ENCODE data around the gene PRKAG2.
"Not testable (repeated sequence)": the region's sequence is repeated elsewhere in the genome, so short reads cannot be mapped to it uniquely, and the experiment has no call there.

The PRKAG2 gene

GRCh38 chr7:151876899-151877777, at the start of gene PRKAG2:
TSS of gene PRKAG2 (minus strand) at chr7:151877115. CDS start at chr7:151876620, 495 bp downstream.
- no peak for DNase-seq

DNA sequence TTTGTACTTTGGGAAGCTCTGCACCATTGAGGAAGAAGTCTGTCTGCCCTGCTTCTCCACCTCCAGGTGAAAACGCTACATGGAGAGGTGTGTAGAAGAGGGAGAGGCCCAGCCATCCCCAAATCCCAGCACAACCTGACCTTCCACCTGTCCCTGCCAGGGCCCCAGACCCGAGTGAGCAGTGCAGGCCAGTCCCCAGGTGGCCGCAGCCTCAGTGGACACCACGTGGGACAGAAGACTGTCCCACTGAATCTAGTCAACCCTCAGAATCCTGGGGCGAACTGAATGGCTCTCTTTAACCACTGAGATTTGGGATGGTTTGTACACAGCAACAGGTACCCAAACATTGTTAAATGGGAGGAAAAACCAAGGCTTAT, 49.4 kb upstream of the PRKAG2 start:
- no peak for DNase-seq

GRCh38 chr7:151925446-151926335, 48.8 kb upstream of the PRKAG2 start:
- peak; percentile 78 for DNase-seq

GRCh38 chr7:151924508-151924907, 47.6 kb upstream of the PRKAG2 start:
- no peak for DNase-seq

DNA sequence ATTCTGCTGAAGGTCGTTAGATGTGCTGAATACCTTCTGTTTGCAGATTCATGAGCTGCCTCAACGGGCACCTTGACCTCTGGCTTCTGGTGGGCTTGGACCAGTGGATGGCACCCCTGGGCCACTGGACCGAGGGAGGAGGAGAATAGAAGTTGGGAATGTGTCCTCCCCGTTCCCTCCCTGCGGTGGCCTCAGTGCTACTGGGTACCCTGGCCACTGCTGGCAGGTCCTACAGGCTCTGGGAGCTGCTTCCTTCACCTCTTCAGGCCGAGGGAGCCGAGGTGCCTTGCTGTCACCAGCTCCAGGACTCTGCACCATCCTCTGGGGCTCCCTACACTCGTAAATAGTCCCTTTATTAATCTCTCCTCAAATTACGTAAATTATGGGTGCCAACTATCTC, 47.1 kb upstream of the PRKAG2 start:
- DNase-seq: no peak

GRCh38 chr7:151923097-151923876, 46.4 kb upstream of the PRKAG2 start:
- DNase-seq: peak; percentile 45

DNA sequence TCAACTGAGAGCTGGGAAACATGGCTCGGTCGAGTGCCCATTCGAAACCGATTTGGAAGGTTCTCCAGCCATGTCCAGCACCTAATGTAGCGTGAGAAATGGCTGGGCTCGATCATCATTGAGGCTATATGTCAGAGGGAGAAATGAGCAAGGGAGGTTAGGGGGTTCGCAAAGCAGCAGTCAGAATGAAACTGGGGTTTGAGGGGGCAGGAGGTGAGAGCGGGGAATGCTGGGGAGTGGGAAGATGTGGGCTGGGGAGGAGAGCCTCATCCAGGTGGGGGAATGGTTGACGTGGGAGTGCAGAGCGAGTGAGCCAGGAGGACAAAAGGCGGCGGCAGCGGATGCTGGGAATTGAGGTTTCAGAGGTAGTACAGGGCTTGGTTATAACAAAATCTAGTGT, 44.5 kb upstream of the PRKAG2 start:
- DNase-seq: no peak

GRCh38 chr7:151920488-151920887, 43.6 kb upstream of the PRKAG2 start:
- DNase-seq: no peak

- DNase-seq: no peak
Measured at GRCh38 chr7:151919595-151919994, 42.7 kb upstream of the PRKAG2 start.

DNA sequence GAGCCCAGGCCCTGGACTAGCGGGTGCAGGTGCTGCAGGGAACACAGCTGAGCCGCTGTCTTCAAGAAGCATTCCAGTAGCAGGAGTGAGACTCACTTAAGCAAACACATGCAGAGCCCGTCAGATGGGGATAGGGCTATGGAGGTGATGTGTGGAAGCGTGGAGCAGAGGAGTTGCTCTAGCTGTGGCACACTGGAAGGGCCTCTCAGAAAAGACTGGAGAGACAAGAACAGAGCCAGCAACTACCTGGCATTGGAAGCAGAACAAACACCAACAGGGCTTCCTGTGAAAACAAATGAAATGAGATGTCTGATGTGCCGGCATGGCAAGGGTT, 41.6 kb upstream of the PRKAG2 start:
- DNase-seq: no peak

GRCh38 chr7:151917791-151918509, 41.0 kb upstream of the PRKAG2 start:
- DNase-seq: no peak

- no peak for DNase-seq
Measured at GRCh38 chr7:151914051-151914450, 37.1 kb upstream of the PRKAG2 start.

DNA sequence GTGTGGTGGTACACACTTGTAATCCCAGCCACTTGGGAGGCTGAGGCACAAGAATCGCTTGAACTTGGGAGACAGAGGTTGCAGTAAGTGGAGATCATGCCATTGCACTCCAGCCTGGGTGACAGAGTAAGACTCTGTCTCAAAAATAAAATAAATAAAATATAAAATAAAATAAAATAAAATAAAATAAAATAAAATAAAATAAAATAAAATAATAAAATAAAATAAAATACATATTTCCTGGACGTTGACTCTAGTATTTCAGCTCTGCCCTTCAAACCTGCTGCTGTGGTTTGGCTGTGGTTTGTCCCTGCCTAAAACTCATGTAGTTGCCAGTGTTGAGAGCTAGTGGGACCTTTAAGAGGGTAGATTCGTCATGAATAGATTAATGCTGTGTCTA, 33.7 kb upstream of the PRKAG2 start:
- DNase-seq: not testable (repeated sequence)

DNA sequence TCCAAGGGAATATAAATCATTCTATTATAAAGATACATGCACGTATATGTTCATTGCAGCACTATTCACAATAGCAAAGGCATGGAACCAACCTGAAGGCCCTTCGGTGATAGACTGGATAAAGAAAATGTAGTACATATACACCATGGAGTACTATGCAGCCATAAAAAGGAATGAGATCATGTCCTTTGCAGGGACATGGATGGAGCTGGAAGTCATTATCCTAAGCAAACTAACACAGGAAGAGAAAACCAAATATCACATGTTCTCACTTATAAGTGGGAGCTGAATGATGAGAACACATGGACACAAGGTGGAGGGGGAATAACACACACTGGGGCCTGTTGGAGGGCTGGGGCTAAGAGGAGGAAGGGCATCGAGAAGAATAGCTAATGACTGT, 30.2 kb upstream of the PRKAG2 start:
- DNase-seq: not testable (repeated sequence)

DNA sequence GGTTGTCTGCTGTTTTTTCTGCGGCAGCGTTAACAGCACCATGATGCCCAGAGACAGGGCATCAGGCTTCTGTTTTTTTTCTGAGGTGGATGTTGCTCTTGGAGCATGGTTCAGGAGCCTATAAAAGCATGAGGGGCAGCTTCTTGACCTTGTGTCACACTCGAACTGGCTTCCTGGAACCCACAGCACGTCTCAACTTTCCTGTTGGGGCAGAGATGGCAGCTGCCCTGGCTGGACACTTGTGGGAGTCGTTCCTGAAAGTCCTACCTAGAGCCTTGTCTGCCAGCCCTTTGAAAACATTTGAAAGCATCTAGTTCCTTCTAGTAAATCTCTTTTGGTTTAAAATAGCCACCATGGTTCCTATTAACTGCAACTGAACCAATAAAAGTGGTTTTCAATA, 28.9 kb upstream of the PRKAG2 start:
- DNase-seq: no peak

GRCh38 chr7:151905353-151905752, 28.4 kb upstream of the PRKAG2 start:
- no peak for DNase-seq

DNA sequence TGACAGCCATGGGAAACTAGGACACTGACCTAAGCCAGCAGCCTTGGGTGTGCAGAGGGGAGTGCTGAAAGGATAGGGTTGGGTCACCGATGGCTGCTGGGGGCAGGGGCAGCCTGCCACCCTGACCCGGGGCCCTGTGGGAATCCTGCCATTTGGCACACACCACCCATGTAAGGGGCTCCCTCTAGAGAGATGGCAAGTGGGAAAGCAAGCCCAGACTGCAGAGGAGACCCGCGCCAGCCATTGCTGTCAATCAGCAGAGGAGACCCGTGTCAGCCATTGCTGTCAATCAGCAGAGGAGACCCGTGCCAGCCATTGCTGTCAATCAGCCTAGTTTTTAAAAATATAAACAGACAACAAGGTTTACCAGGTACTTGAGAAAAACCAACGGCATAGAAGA, 27.4 kb upstream of the PRKAG2 start:
- no peak for DNase-seq

GRCh38 chr7:151903249-151904032, 26.5 kb upstream of the PRKAG2 start:
- DNase-seq: no peak

DNA sequence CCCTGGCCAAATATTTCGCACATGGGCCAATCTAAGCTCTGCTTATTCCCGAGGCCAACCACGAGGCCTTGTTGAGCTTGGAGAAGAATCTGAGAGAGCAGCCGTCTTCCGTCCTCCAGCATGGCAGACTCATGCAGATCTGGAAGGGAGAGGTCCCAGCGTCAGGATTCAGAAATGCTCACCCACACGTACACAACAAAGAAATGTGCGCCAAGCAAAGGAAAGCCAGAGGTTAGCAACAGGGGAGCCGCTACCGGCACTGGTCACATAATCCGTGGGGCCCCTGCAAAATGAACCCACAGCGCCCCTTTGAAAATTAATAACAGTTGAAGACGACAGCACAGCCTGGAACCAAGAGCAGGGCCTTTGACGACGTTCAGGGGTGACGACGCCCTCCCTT, 25.4 kb upstream of the PRKAG2 start:
- no peak for DNase-seq

GRCh38 chr7:151901828-151902227, 24.9 kb upstream of the PRKAG2 start:
- no peak for DNase-seq

DNA sequence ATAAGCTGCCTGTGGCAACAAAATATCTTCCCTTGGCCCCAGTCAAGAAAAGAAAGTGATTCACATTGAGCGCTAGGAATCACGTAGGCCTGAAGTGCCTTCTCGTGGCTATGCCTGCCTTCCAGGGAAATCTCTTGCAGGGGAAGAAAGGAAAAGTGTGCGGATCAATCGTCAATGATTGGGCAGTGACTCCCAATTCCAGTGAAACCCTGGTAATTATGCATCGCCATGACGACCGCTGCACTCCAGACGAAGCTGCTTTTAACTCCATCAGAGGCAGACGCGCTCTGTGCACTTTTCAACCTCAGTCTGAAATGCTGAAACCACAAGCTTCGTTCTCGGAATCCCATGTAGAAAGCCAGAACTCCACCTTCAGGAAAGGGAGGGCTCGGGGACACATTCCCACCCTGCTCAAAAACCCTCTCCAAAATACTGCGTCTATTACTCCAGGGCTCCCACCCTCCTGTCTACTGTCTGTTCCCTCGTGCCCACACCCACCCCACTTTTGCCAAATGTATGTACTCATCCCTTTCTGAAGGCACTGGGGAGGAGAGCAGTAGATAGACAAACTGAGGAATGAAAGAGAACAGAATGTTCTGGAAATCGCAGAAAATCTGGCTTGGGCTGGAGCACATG, 24.2 kb upstream of the PRKAG2 start:
- DNase-seq: no peak

Measured in SIG-M5 (cell line).